HG02970 (cell line): ENCODE measurements around the gene TARBP1.
"Not testable (repeated sequence)": the region's sequence is repeated elsewhere in the genome, so short reads cannot be mapped to it uniquely, and the experiment has no call there.

ENCODE experiments used
- ATAC-seq: cut with Tn5 transposase; IDR thresholded peaks from one replicate; pipeline ENCODE4 v1.9.1; 2021; ENCODE audit warnings: mild to moderate bottlenecking, moderate library complexity, moderate number of reproducible peaks; ENCODE audit not compliant: unreplicated experiment, low FRiP score

TARBP1 gene

GRCh38 chr1:234401658-234402057 lies 77.3 kb downstream of the TARBP1 start:
- ATAC-seq: no peak

- ATAC-seq: no peak
Observed at GRCh38 chr1:234400773-234401172, 78.2 kb downstream of the TARBP1 start.

DNA sequence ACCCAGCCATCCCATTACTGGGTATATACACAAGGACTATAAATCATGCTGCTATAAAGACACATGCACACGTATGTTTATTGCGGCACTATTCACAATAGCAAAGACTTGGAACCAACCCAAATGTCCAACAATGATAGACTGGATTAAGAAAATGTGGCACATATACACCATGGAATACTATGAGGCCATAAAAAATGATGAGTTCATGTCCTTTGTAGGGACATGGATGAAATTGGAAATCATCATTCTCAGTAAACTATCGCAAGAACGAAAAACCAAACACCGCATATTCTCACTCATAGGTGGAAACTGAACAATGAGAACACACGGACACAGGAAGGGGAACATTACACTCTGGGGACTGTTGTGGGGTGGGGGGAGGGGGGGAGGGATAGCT lies 79.5 kb downstream of the TARBP1 start:
- ATAC-seq: not testable (repeated sequence)

DNA sequence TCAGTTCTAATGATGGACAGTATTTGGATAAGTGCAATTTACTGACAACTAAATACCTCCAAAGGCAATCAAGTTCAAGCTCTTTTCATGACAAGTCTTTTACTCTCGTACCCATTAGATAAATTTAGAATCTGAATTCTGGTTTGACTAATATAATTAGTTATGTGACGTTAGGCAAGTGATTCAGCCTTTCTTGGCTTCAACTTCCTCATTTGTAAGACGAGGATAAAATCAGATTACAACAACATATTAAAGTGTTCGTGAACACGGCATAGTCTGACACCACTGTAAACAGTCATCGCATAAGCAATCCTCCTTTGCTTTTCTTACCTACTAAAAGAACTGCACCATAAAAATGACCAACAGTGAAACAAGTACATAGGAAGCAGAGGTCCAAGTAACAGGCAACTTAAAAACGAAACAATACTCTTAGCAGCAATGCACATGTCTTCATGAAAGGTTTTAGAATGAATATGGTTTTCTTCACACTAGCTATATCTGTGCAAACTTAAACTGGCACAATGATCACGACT lies 80.1 kb downstream of the TARBP1 start:
- ATAC-seq: no peak

DNA sequence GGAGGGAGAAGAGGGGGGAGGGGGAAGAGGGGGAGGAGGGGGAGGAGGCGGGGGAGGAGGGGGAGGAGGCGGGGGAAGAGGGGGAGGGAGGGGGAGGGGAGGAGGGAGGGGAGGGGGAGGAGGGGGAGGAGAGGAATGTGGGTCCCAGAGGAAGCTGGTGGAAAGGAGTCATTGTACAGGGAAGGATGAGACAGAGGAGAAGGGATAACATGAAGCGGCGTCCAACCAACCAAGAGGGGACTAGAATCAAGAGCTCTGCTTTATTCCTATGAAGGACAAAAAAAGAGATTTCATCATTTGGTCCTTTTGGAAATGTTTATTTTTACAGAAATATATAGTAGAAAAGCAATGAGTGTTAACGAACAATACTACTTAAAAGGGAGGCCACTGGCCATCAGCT lies 81.2 kb downstream of the TARBP1 start:
- ATAC-seq: no peak

DNA sequence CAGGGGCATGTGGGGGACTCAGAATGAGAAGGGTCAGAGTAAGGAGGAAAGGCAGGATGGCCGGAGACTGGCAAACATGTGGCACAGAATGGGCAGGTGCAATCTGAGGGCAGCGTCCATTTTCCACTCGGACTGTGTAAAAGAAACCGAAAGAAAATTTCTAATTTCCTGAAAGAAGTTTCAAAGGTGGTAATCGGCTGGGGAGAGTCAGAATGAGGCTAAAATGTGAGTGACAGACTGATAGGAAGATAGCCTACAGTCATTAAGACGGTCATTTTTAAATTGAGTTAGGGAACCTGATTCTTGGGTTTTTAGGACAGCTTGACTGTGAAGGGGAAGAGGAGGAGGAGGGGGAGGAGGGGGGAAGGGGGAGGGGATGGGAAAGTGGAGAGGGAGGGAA lies 82.1 kb downstream of the TARBP1 start:
- no peak for ATAC-seq

GRCh38 chr1:234396092-234396491 lies 82.9 kb downstream of the TARBP1 start:
- ATAC-seq: no peak

DNA sequence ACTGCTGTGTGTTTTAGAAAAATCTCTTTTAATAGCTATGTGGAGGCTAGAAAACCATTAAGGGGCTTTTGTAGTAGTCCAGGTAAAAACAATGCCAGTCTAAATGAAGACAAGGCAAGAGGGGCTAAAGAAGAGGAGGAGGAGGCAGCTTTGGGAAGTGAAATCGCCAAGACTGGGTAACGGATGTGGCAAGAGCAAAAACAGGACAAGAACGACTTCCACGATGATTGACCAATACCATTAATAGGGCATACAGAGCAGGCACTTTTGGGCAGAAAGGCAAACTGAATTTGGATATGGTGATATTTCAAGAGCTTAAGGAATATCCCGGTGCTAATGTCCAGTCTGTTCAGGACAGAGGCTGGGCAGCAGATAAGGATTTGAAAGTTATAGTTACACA lies 83.7 kb downstream of the TARBP1 start:
- no peak for ATAC-seq

- no peak for ATAC-seq
Observed at GRCh38 chr1:234393190-234393589, 85.8 kb downstream of the TARBP1 start.

DNA sequence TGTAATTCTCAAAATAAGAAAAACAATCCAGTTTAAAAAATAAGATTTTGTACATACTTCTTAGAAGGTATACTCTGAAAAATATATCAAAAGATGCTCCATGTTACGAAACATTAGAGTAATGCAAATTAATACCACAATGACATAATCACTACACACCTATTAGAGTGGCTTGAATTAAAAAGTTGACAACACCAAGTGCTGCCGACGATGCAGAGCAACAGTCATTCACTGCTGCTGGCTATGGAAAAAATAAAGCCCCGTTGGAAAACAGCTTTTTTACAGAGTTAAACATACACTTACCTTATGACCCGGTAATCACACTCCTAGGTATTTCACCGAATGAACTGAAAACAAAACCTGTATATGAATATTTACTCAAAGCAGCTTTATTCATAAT lies 90.9 kb downstream of the TARBP1 start:
- no peak for ATAC-seq

GRCh38 chr1:234386122-234386521 lies 92.9 kb downstream of the TARBP1 start:
- ATAC-seq: no peak

DNA sequence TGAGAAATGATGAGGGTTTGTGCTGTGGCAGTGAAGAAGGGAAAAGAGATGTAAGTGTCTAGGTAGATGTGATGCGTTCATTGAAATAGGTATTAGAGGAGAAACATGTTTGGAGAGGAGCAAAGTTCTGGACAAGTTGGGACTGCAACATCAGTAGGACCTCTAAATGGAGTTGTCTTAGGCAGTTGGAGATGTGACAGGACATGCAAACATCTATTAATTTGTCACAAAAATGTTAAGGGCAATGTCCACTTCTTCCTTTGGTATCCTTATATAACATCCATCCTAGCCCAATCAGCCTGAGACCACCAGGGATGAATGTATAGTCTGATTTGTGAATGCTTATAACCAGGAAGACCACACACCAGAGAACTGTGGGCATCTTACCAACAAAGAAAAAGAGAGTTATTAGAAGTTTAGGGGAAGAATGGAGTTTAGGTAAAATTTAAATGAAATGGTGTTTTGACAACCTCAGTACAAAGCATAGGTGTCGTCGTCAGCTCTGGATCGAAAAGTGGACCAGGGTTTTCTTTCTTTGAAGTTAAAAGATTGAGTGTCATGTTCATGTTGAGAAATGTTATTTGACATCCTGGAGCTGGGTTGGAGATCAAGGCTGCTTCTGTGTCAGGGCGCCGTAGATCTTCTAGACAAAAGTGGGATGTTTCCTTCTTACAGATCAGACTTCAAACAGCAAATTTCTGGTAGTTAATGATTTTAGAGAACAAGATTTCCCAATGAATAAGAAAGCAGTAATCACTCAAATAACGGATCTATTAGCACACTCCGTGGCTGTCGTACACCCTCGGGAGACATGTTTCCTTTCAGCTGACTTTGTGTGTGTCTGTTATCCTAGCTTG lies 97.1 kb downstream of the TARBP1 start:
- no peak for ATAC-seq

- ATAC-seq: not testable (repeated sequence)
Observed at GRCh38 chr1:234379591-234380109, 99.3 kb downstream of the TARBP1 start.

DNA sequence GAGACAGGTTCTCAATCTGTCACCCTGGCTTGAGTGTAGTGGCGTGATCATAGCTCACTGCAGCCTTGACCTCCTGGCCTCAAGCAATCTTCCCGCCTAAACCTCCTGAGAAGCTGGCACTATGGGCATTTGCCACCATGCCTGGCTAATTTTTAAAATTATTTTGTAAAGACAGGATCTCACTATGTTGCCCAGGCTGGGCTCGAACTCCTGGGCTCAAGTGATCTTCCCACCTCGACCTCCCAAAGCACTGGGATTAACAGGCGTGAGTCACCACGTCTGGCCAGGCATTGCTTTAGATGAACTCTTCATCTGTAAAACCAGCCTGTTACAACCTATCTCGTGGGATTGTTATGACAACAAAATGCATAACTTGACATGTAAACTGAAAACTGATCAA lies 103.3 kb downstream of the TARBP1 start:
- no peak for ATAC-seq

DNA sequence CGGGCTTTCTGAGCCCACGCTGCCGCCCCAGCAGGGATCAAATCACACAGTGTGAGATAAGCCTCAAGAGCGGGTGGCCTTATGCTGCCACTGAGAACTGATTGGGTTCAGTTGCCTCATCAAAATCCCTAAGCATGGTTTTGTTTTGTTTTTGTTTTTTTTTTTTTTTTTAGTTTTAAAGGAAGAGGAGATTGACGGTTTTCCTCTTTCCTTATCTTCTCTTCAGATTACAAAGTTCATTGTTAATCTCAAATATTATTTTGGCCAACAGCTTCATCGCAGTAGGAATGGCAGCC lies 105.1 kb downstream of the TARBP1 start:
- ATAC-seq: peak; percentile 15

- ATAC-seq: peak; percentile 90
Observed at GRCh38 chr1:234373064-234373958, 105.7 kb downstream of the TARBP1 start, which contains the start of gene COA6. Gene COA6, plus strand, starts transcription at chr1:234373456. Its CDS starts 11 bp downstream, at chr1:234373467.

- no peak for ATAC-seq
Observed at GRCh38 chr1:234372011-234372757, 106.8 kb downstream of the TARBP1 start.

DNA sequence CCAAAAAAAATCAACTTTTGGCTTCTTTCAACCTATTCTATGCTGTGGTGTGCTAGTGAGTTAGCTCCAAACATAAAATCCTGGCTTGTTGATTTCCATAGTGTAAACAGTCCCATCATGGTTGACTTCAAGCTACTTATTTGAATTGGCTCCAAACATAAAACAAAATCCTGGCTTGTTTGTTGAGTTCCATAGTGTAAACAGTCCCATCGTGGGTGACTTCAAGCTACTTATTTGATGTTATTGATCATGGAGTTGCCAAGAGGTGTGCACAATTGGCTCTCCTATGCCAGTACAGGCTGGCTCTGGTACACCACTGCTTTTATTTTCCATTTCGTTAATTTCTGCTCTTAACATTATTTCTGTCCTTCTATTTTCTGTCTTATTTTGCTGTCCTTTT lies 107.6 kb downstream of the TARBP1 start:
- no peak for ATAC-seq

DNA sequence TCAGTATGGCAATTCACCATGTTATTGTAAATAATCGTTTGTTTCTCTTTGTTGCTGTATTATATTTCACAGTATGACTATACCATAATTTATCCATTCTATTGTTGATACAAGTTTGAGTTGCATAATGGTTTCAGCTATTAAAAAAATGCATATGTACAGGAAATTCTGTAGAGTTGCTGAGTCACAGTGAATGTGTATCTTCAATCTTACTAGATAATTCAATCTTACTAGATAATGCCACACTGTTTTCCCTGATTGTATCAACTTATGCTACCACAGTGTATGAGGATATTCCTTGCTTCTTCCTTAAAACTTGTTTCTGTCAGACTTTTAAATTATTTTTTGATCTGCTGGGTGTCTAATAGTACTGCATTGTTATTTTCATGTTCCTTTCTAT lies 109.2 kb downstream of the TARBP1 start:
- ATAC-seq: no peak

DNA sequence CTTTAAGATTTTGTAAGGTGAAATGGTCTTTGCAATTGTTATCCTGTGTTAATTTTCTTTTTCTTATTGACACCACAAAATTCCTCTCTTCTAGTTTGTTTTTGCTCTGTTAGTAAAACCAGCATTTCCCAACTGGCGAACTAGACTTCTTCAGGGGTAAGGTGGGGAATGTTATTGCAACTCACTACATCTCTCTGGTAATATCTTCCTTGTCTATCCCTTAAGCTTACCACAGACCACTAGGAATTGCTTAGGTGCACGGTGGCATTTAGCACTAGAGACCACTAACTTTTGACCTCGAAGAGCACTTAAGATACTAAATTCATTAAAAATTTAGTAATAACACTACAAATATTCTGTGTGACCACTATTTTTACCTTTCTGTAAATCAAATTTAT lies 109.9 kb downstream of the TARBP1 start:
- no peak for ATAC-seq
